ENCODE data around the gene ZNF780B. TPM values are rescaled to one million over a fixed set of nuclear protein-coding genes. Genes with fewer than 3 reads are reported as not detected.

Gene ZNF780B
- total RNA-seq: 21.4 and 46.7 TPM in 2 replicates
- 10.3 and 19.2 TPM in 2 replicates for polyA plus RNA-seq

DNA sequence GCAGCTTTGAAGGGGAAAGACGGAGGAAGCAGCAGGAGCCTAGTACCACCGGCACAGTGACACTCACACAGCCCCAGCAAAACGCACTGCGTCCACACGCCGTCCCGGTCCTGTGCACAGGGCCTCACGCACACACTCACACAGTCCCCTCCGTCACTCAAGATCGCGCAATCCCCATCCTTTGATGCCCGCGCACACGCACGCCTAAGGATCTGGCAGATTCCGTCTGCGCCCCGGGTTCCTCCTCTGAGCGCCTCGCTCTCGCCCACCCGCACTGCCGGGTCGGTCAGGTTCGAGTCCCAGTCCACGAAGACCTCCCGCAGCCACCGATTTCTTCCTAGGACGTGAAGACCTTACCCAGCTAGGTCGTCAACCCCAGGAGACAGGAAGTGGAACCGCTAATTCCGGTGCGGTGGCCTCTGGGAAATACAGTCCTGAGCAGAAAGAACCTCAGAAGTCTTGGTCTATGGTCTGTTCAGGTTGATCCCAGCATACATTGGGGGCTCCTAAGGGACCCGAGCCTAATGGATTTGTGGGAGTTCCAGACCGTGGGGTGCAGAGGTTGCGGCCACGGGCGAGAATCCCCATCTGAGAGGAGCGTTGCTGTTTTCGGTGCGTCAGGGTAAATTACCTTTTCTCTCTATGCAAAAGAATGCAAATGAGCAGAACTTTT is at the start of gene ZNF780B:
TSS of gene ZNF780B (minus strand) at position 400 of the 673 bp plus-strand sequence. CDS start 5,899 bp downstream, outside the sequence.
- Histone ChIP-seq H3K9me3 (ENCODE audit: low read depth) (no peaks in the 10 kb centered on the region), H3K4me1 (ENCODE audit: low read depth) (peaks cover 8% of the 10 kb centered on the region), H3K36me3 (no peaks in the 10 kb centered on the region), H3K4me3 (peak within 1 kb of the TSS; percentile 50), H3K27me3 (no peaks in the 10 kb centered on the region), H3K27ac (peak within 1 kb of the TSS; percentile 35)
- TF ChIP-seq, protein P1, sequence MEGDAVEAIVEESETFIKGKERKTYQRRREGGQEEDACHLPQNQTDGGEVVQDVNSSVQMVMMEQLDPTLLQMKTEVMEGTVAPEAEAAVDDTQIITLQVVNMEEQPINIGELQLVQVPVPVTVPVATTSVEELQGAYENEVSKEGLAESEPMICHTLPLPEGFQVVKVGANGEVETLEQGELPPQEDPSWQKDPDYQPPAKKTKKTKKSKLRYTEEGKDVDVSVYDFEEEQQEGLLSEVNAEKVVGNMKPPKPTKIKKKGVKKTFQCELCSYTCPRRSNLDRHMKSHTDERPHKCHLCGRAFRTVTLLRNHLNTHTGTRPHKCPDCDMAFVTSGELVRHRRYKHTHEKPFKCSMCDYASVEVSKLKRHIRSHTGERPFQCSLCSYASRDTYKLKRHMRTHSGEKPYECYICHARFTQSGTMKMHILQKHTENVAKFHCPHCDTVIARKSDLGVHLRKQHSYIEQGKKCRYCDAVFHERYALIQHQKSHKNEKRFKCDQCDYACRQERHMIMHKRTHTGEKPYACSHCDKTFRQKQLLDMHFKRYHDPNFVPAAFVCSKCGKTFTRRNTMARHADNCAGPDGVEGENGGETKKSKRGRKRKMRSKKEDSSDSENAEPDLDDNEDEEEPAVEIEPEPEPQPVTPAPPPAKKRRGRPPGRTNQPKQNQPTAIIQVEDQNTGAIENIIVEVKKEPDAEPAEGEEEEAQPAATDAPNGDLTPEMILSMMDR (IDR thresholded peaks at IDR 0.05; ENCODE audit: low read depth, low read length): no peak
- DNase-seq (ENCODE audit: low read depth in 1 of 2, low spot score in 1 of 2): peak; percentile 63 to 75

DNA sequence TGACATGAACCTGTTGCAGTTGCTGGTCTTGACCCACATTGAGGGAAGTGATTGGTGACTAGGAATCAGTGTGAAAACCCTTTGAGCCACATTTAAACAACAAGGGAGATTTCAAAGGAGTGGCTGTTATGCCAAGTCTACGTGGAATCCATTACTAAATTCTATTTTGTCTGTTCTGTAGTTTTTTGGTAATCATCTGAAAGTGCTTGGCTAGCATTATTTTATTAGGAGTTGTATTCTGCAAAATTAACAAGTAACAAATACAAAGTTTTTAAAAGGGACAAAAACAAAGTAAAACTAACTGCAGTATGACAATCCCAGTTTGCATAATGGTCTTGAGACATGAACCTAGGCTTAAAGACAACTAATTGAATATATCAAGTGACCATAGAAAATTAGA is 48.7 kb upstream of the ZNF780B start:
- TF ChIP-seq, protein P1 (IDR thresholded peaks at IDR 0.05; ENCODE audit: low read depth, low read length): no peak
- Histone ChIP-seq H3K9me3 (ENCODE audit: low read depth) (no peaks in the 10 kb centered on the region), H3K27ac (no peak overlapping the region), H3K4me1 (ENCODE audit: low read depth) (no peaks in the 10 kb centered on the region), H3K4me3 (no peak overlapping the region), H3K36me3 (no peaks in the 10 kb centered on the region), H3K27me3 (no peaks in the 10 kb centered on the region)
- DNase-seq (ENCODE audit: low read depth in 1 of 2, low spot score in 1 of 2): no peak

DNA sequence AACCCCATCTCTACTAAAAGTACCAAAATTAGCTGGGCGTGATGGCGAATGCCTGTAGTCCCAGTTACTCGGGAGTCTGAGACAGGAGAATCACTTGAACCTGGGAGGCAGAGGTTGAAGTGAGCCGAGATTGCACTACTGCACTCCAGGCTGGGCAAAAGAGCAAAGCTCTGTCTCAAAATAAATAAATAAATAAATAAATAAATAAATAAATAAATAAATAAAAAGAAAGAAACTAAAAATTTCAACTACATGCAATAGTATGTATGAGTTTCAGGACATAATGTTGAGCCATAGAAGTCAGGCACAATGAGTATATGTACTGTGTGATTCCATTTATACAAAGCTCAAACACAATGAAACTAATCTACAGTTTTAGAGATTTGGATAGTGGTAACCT is 47.6 kb upstream of the ZNF780B start:
- H3K27ac ChIP-seq: no peak overlapping the region
- TF ChIP-seq, protein P1 (IDR thresholded peaks at IDR 0.05; ENCODE audit: low read depth, low read length): no peak
- H3K4me1 ChIP-seq (ENCODE audit: low read depth): no peaks in the 10 kb centered on the region
- no peaks in the 10 kb centered on the region for H3K36me3 ChIP-seq
- no peaks in the 10 kb centered on the region for H3K27me3 ChIP-seq
- no peak for DNase-seq (ENCODE audit: low read depth in 1 of 2, low spot score in 1 of 2)
- H3K9me3 ChIP-seq (ENCODE audit: low read depth): no peaks in the 10 kb centered on the region
- no peak overlapping the region for H3K4me3 ChIP-seq

DNA sequence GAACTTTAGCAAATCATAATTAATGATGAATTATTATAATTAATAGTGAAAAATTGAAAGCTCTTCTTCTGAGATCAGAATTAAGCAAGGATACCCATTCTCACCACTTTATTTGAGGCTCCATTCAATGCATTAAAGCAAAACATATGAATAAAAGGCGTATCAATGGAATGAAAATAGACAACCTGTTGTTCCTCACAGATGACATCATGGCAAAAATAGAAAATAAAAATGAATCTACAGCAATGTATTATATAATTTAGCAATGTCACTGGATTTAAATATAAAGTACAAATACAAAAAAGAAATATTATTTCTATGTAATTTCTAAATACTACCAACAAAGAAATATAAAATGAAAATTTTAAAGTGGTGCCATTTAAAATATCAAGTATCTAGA is 45.8 kb upstream of the ZNF780B start:
- TF ChIP-seq, protein P1 (IDR thresholded peaks at IDR 0.05; ENCODE audit: low read depth, low read length): no peak
- Histone ChIP-seq H3K9me3 (ENCODE audit: low read depth) (no peaks in the 10 kb centered on the region), H3K27me3 (no peaks in the 10 kb centered on the region), H3K27ac (no peak overlapping the region), H3K4me3 (no peak overlapping the region), H3K36me3 (no peaks in the 10 kb centered on the region), H3K4me1 (ENCODE audit: low read depth) (no peaks in the 10 kb centered on the region)
- no peak for DNase-seq (ENCODE audit: low read depth in 1 of 2, low spot score in 1 of 2)

DNA sequence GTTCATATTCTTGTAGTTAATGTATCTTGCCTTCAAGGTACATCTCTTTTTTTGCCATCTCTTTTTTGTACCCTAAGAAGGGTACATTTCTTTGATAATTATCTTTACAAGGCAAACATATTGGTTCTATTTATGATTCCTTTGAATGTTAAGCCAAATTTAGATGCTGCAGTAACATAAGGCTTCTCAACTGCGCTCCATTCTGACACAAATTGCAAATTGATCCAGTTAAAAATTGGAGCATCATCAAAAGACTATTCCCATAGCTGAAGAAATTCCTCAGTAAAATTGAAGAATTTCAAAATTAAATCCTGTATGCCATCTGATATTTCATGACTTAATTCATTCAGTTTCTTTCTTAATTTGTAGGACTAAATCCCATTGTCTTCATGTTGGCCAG is 37.4 kb upstream of the ZNF780B start:
- H3K4me3 ChIP-seq: no peak overlapping the region
- no peak for DNase-seq (ENCODE audit: low read depth in 1 of 2, low spot score in 1 of 2)
- H3K36me3 ChIP-seq: no peaks in the 10 kb centered on the region
- peaks cover 6% of the 10 kb centered on the region for H3K4me1 ChIP-seq (ENCODE audit: low read depth)
- no peak overlapping the region for H3K27ac ChIP-seq
- TF ChIP-seq, protein P1 (IDR thresholded peaks at IDR 0.05; ENCODE audit: low read depth, low read length): no peak
- no peaks in the 10 kb centered on the region for H3K9me3 ChIP-seq (ENCODE audit: low read depth)
- H3K27me3 ChIP-seq: peaks cover 3% of the 10 kb centered on the region

Data from cardiac muscle cell (in vitro differentiated cells and primary cell).